NCI-H82 treated with DMSO at 0.1 percent for 48 hours (cell line): ENCODE data around the gene KPNB1.

Source experiments
- DNase-seq: peaks from one replicate; lab custom pipeline; 2025; ENCODE audit not compliant: unreplicated experiment; lab: John Stamatoyannopoulos, UW

The KPNB1 gene

GRCh38 chr17:47711366-47712099 lies 61.8 kb downstream of the KPNB1 start:
- DNase-seq: no peak

GRCh38 chr17:47712330-47713023 lies 62.8 kb downstream of the KPNB1 start:
- DNase-seq: no peak

GRCh38 chr17:47713980-47714700 lies 64.4 kb downstream of the KPNB1 start:
- DNase-seq: no peak

- DNase-seq: no peak
Observed at GRCh38 chr17:47714773-47715396, 65.2 kb downstream of the KPNB1 start.

GRCh38 chr17:47715669-47716325 lies 66.1 kb downstream of the KPNB1 start:
- no peak for DNase-seq

- no peak for DNase-seq
Observed at GRCh38 chr17:47716375-47716774, 66.7 kb downstream of the KPNB1 start.

- no peak for DNase-seq
Observed at GRCh38 chr17:47717261-47717697, 67.6 kb downstream of the KPNB1 start.

GRCh38 chr17:47717979-47718621 lies 68.4 kb downstream of the KPNB1 start:
- DNase-seq: no peak

GRCh38 chr17:47718634-47719405 lies 69.1 kb downstream of the KPNB1 start:
- DNase-seq: no peak

GRCh38 chr17:47719411-47720152 lies 69.9 kb downstream of the KPNB1 start:
- DNase-seq: no peak

GRCh38 chr17:47720196-47720595 lies 70.5 kb downstream of the KPNB1 start:
- DNase-seq: no peak

- DNase-seq: no peak
Observed at GRCh38 chr17:47720754-47721533, 71.2 kb downstream of the KPNB1 start.

- DNase-seq: no peak
Observed at GRCh38 chr17:47721725-47722124, 72.0 kb downstream of the KPNB1 start.

- no peak for DNase-seq
Observed at GRCh38 chr17:47724705-47725104, 75.0 kb downstream of the KPNB1 start.

GRCh38 chr17:47725446-47726111 lies 75.9 kb downstream of the KPNB1 start:
- DNase-seq: no peak

- no peak for DNase-seq
Observed at GRCh38 chr17:47726796-47727703, 77.3 kb downstream of the KPNB1 start.

GRCh38 chr17:47727704-47728036 lies 78.0 kb downstream of the KPNB1 start:
- no peak for DNase-seq
